Erythroblast (primary cell): ENCODE results near the gene ADRB2.

Source experiments
- DNase-seq, 2 experiments: peaks; one replicate each; lab custom pipeline; 2025; lab: John Stamatoyannopoulos, UW
- GATA1 ChIP-seq: IDR thresholded peaks from 2 replicates; pipeline ENCODE4 v1.6.1; 2011; ENCODE audit warnings: low read depth, mild to moderate bottlenecking, control low read depth, low read length, moderate library complexity
- POLR2A ChIP-seq: IDR thresholded peaks from 2 replicates; pipeline ENCODE4 v1.6.1; 2011; ENCODE audit warnings: mild to moderate bottlenecking, low read length

The ADRB2 gene

DNA sequence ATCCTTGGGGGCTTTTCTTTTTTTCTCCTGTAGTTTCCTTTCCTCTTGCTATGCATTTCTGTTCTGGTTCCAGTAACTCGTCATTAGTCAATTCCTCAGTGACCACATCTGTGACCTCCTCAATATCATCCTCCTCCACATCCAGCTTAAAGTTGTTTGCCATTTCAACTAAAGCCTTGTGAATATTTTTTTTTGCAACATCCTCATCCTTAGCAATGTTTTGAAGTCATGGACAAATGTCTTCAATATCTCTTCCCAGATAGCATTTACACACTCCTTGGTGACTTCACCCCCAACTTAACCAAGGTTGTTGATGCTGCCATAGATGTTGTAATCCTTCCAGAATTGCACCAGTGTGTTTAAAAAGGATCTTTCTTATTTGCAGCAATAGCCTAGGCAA, 14.7 kb upstream of the ADRB2 start:
- DNase-seq, result no peak
- TF ChIP-seq GATA1, result no peak
- TF ChIP-seq POLR2A, result no peak

DNA sequence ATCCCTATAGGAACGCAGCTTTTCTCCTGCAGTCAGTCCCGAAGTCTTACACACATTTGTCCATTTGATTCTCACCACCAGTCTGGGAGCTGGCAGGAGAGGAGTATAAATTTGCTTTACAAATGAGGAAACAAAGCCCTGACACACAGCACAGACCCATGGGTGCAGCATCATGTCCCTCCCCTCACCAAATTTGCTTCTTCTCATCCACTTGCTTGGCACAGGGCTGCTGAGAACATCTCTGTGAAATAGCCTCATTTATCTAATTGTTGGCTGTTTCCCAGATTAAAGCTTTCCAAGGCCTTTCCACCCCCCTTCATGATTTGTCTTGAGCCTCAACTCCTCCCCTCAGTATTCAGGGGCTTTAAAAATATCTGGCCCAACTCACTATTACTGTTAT, 11.3 kb upstream of the ADRB2 start:
- no peak for TF ChIP-seq GATA1
- TF ChIP-seq POLR2A, result no peak
- no peak for DNase-seq

DNA sequence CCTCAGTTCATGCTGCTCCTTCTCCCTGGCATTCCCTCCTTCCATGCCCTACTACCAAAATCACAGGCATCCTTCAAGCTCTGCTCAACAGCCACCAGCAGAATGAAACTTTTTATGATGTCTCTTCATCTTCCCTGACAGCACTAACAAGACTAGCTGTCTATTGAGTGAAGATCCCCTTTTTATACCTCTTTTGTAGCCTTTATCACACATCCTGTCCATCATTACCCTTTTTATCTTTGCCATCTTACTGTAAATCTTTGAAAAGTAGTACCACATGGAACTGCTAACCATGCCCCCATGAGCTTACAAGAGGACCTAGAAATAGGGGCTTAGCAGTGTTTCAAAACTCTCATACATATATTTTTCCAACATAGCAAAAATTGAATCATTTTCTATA, 10.8 kb upstream of the ADRB2 start:
- no peak for DNase-seq
- no peak for TF ChIP-seq GATA1

DNA sequence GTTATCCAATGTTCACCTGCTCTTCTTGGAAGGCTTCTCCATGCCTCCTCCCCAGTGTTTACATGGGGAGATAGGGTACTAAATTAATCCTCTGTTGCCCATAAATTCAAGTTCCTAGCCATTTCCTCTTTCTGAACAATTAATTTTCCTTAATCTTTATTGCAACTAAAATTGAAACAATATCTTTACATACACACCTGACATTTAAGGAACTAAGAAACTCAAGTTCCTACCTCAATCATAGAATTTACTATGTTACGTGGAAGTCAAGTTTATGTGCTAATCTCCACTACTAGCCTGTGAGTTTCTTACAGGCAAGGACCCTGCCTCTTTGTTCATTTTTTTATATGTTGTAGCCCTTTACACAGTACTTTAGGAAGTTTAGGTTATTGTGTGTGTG, 10.1 kb upstream of the ADRB2 start:
- no peak for DNase-seq
- TF ChIP-seq POLR2A (no peak), GATA1 (no peak)

DNA sequence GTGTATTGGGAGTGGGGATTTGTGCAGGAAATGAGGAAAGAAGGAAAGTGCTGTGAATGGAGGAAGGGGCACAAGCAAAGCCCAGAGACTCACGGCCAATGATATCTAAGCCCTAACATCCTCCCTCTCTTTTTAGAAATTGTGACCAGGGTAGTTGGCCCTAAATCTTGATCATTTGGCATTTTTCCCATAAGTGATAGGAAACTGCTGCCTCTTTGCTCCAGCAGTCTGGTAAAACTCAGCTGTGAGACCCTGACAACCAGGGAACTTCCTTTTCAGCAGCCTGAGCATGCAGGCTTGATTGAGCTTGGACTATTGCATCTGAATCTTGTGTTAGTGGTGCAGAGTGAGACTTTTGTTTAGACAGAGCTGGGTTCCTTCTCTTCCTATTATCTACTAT, 9.6 kb upstream of the ADRB2 start:
- no peak for TF ChIP-seq GATA1
- no peak for TF ChIP-seq POLR2A
- no peak for DNase-seq

DNA sequence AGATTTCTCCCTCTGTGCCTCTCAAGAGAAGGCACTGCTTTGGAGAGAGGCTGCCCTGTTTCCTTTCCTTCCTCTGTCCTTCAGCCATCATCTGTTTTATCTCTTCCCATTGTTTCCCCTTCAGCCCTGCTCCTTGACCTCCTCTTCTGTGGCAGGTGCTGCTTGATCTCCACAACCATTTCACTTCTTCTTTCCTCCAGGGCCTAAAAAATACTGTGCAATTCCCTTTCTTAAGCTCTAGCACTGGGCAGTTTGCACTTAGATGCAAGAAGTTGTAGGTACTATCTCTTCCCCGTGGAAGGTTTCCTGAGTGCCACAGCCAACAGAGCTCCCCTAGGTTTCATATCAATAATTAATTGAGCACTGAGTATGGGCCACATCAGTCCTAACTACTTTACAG, 8.8 kb upstream of the ADRB2 start:
- TF ChIP-seq GATA1 (no peak), POLR2A (no peak)
- no peak for DNase-seq

DNA sequence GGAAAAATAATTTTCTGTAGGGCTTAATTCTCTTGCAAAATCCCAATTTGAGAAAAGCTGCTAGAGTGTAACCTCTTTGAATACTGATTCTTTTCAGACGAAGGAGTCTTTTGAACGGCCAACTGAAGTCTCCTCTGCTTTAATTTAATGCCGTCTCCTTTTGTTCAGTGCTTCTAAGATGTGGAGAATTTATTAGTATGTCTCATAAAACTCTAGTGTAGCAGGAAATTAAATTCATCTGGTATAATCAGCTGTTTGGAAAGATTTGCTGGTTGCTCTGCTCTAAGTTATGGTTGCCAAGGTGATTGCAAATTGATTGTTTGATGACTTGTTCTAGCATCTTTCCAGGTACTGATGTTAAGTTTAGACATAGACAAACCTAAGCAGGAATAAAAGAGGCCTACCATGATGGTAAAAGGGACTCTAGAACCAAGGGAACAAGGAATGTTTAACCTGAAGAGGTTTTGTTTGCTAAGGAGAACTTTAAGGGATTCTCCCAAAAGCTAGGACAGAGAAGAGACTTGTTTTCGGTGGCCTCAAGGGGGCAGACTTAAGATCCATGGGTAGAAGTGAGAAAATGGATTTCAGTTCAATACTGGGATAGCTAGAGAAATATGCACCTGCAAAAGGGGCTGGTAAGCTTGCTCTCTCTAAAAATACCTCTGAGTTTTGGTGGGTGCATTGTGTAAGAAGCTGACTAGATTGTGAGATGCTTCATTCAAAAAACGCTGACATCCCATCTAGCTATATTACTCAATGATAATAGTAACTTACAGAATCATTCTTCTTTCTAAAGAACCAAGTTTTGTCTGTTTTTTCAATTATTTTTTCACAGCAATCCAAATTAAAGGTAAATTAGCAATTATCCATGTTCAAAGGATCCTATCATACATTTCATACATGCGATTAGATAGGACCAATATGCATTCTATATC, 5.7 kb upstream of the ADRB2 start:
- TF ChIP-seq GATA1 (no peak), POLR2A (no peak)
- DNase-seq, result peak; percentile 30 to 59

DNA sequence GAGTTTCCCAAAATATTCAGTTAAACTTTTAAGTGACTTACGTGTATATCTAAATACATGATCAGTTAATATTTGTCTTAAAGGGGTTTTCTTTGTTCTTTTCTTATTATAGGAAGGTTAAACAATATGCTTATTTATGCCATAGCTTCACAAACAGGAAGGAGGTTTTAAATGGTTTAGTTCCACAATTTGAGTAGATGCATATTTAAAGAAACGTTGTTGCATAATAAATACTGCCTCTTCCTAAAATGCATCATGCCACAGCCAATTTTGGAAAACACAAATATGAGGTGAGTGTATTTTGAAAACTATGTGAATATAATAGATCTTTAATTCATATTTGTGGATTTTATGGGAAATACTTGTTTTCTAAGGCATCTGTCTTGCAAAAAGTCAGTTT, 2.5 kb upstream of the ADRB2 start:
- no peak for DNase-seq
- TF ChIP-seq GATA1, result no peak

DNA sequence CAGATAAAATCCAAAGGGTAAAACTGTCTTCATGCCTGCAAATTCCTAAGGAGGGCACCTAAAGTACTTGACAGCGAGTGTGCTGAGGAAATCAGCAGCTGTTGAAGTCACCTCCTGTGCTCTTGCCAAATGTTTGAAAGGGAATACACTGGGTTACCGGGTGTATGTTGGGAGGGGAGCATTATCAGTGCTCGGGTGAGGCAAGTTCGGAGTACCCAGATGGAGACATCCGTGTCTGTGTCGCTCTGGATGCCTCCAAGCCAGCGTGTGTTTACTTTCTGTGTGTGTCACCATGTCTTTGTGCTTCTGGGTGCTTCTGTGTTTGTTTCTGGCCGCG, 727 bp upstream of the ADRB2 start:
- TF ChIP-seq GATA1 (no peak), POLR2A (no peak)
- DNase-seq, result peak in 1 of 2 experiments; percentile 72

DNA sequence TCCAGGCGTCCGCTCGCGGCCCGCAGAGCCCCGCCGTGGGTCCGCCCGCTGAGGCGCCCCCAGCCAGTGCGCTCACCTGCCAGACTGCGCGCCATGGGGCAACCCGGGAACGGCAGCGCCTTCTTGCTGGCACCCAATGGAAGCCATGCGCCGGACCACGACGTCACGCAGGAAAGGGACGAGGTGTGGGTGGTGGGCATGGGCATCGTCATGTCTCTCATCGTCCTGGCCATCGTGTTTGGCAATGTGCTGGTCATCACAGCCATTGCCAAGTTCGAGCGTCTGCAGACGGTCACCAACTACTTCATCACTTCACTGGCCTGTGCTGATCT, 294 bp downstream of the ADRB2 start:
- DNase-seq, result no peak
- TF ChIP-seq POLR2A (peak; percentile 0), GATA1 (no peak)

DNA sequence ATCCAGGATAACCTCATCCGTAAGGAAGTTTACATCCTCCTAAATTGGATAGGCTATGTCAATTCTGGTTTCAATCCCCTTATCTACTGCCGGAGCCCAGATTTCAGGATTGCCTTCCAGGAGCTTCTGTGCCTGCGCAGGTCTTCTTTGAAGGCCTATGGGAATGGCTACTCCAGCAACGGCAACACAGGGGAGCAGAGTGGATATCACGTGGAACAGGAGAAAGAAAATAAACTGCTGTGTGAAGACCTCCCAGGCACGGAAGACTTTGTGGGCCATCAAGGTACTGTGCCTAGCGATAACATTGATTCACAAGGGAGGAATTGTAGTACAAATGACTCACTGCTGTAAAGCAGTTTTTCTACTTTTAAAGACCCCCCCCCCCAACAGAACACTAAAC, 1.3 kb downstream of the ADRB2 start:
- DNase-seq, result no peak
- TF ChIP-seq GATA1 (no peak), POLR2A (no peak)

DNA sequence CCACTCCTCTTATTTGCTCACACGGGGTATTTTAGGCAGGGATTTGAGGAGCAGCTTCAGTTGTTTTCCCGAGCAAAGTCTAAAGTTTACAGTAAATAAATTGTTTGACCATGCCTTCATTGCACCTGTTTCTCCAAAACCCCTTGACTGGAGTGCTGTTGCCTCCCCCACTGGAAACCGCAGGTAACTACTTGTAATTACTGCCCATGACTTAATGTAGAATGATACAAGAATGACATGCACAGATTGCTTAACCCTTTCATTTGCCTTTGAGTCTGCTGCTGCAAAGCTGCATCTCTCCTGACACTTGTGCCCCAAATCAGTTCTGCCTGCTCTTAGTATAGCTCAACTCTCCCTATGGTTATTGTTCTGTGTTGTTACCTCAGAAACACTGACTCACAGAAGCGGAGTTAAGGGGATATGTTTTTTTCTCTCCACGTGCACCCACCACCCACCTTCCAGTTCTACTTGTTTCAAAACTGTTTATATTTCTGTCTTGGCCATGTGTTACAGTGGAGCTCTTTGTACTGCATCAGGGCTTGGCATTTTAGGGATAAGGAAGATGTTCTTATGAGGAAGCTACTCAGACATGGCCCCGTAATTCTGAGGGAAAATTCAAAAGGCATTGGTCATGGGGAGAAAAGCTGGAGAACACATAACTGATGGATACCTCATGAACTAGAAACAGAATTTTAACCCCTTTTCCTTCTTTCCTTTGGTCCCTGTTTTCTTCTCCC, 2.3 kb downstream of the ADRB2 start:
- no peak for DNase-seq
- TF ChIP-seq GATA1 (no peak), POLR2A (no peak)

DNA sequence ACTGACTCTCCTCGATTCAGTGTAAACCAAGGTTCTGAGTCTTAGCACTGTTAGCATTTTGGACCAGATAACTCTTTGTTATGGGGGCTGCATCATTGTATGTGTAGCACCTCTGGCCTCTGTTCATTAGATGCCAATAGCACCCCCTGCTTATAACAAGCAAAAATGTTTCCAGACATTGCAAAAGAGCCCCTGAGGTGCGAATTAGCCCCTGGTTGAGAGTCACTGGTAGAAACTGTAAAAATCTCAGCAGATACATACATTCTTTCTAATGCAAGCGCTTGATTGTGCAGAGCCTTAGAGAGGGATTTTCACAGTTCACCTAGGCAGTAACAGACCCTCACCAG, 2.8 kb downstream of the ADRB2 start:
- TF ChIP-seq GATA1, result no peak
- TF ChIP-seq POLR2A, result no peak
- DNase-seq, result no peak

DNA sequence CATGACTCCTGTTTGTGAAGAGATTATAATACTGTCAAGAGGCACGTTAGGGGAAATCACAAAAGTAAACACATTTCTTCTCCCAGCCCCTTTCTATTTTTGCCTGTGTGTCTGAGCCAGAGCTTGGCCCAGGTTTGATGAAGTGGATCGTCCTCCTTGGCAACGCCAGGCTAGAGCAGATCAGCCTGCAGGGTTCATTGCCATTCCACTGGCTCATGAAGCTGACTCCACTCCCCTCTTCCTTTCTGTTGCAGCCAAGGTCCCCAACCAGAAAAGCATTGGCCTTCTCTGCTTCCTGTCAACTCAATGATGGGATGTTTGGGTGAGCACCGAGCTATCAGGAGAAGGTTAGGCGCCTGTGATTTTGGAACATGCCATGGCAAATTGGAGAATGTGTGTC, 3.3 kb downstream of the ADRB2 start:
- TF ChIP-seq GATA1 (no peak), POLR2A (no peak)

DNA sequence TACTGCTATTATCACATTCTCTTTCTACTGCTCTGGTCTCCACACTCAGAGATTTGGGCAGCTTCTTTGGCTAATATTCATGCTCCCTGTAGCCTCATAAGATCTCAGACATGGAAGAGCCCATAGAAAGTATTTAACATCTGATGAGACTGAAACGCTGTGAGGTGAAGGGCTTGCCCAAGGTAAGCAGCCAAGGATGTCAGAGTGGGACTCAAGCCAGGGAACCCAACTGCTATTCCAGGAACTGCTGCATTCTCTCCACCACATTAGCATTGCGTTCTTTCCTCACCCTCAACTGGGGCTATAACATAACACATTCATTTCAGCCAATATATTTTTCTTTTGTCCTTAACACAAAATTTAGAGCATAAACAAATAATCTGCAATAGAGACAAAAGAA, 3.8 kb downstream of the ADRB2 start:
- no peak for TF ChIP-seq GATA1
- TF ChIP-seq POLR2A, result no peak
- DNase-seq, result no peak

More for the DNA sequence above, 3.3 kb downstream of the ADRB2 start:
- no peak for DNase-seq
